WTC11 (cell line): Measurements from ENCODE around the gene LCMT2. TPM values are rescaled to one million over a fixed set of nuclear protein-coding genes. Genes with fewer than 3 reads are reported as not detected.

ENCODE experiments used
- ATAC-seq: fragments of 200-7000 bp; cut with Tn5 transposase; 2 replicates; pipeline ENCODE4 v1.10.0; 2021; ENCODE audit warnings: mild to moderate bottlenecking, moderate library complexity
- CTCF ChIA-PET: fragments of 300-600 bp; sonication (Branson Sonifier 250); formaldehyde crosslinking; loops from one replicate; lab custom pipeline; 2021; ENCODE audit warnings: antibody characterized with exemption; lab: Charles Lee
- POLR2A ChIA-PET: fragments of 350-600 bp; sonication (Branson Sonifier 250); formaldehyde crosslinking; loops from one replicate; lab custom pipeline; 2021; ENCODE audit warnings: antibody characterized with exemption; lab: Charles Lee
- DNase-seq: peaks from one replicate; pipeline ENCODE4 v3.0.0; 2021; ENCODE audit warnings: low spot score
- H3K27ac Mint-ChIP-seq: 2 replicates; pipeline ENCODE4 v1.8.0; 2021; ENCODE audit warnings: mixed read lengths
- H3K27me3 Mint-ChIP-seq: 2 replicates; pipeline ENCODE4 v1.8.0; 2021; ENCODE audit warnings: low read depth, mild to moderate bottlenecking, moderate library complexity, mixed read lengths
- H3K36me3 Mint-ChIP-seq: 2 replicates; pipeline ENCODE4 v1.8.0; 2021; ENCODE audit warnings: mixed read lengths
- H3K4me1 Mint-ChIP-seq: 2 replicates; pipeline ENCODE4 v1.8.0; 2022; ENCODE audit warnings: mixed read lengths
- H3K4me3 Mint-ChIP-seq: 2 replicates; pipeline ENCODE4 v1.8.0; 2021; ENCODE audit warnings: mild to moderate bottlenecking, moderate library complexity, mixed read lengths
- H3K9me3 Mint-ChIP-seq: 2 replicates; pipeline ENCODE4 v1.8.0; 2021; ENCODE audit warnings: mixed read lengths
- AR ChIP-seq: fragments of 250-450 bp; sonication (Bioruptor Pico); IDR thresholded peaks from 2 replicates; pipeline ENCODE4 v1.9.0; 2021; ENCODE audit warnings: mild to moderate bottlenecking
- ELF4 ChIP-seq: sonication (generic); formaldehyde crosslinking; IDR thresholded peaks from 2 replicates; pipeline ENCODE4 v1.8.1; 2022; ENCODE audit warnings: low read depth, mild to moderate bottlenecking, moderate library complexity, missing genetic modification reagents
- MXD4 ChIP-seq: fragments of 250-450 bp; sonication (Bioruptor Pico); IDR thresholded peaks from 2 replicates; pipeline ENCODE4 v1.8.0; 2021; ENCODE audit warnings: mild to moderate bottlenecking, moderate library complexity, borderline replicate concordance
- MYBL2 ChIP-seq: sonication (generic); formaldehyde crosslinking; IDR thresholded peaks from 2 replicates; pipeline ENCODE4 v1.8.1; 2023; ENCODE audit warnings: mild to moderate bottlenecking, moderate library complexity, missing genetic modification reagents
- NFATC4 ChIP-seq: fragments of 250-450 bp; sonication (Bioruptor Pico); IDR thresholded peaks from 2 replicates; pipeline ENCODE4 v1.9.0; 2021; ENCODE audit warnings: mild to moderate bottlenecking
- NFYB ChIP-seq: sonication (generic); formaldehyde crosslinking; conservative IDR thresholded peaks from 2 replicates; pipeline ENCODE4 v1.8.0; 2022; ENCODE audit warnings: low read depth, missing genetic modification reagents
- NR2C2 ChIP-seq: sonication (generic); formaldehyde crosslinking; IDR thresholded peaks from 2 replicates; pipeline ENCODE4 v1.8.0; 2022; ENCODE audit warnings: mild to moderate bottlenecking, missing genetic modification reagents
- PRDM15 ChIP-seq: sonication (generic); formaldehyde crosslinking; IDR thresholded peaks from 2 replicates; pipeline ENCODE4 v1.8.0; 2022; ENCODE audit warnings: missing genetic modification reagents
- SOX15 ChIP-seq: fragments of 250-450 bp; sonication (Bioruptor Pico); IDR thresholded peaks from 2 replicates; pipeline ENCODE4 v1.9.0; 2021; ENCODE audit warnings: mild to moderate bottlenecking
- TP53 ChIP-seq: sonication (generic); formaldehyde crosslinking; IDR thresholded peaks from 2 replicates; pipeline ENCODE4 v1.8.1; 2023; ENCODE audit warnings: mild to moderate bottlenecking, missing genetic modification reagents
- ZBTB21 ChIP-seq: sonication (generic); formaldehyde crosslinking; IDR thresholded peaks from 2 replicates; pipeline ENCODE4 v1.8.1; 2023; ENCODE audit warnings: mild to moderate bottlenecking, missing genetic modification reagents, borderline replicate concordance
- ZNF219 ChIP-seq: sonication (generic); formaldehyde crosslinking; IDR thresholded peaks from 2 replicates; pipeline ENCODE4 v1.8.0; 2023; ENCODE audit warnings: missing genetic modification reagents, mild to moderate bottlenecking, borderline replicate concordance
- ZNF281 ChIP-seq: sonication (generic); formaldehyde crosslinking; IDR thresholded peaks from 2 replicates; pipeline ENCODE4 v1.8.0; 2023; ENCODE audit warnings: mild to moderate bottlenecking, missing genetic modification reagents
- ZNF423 ChIP-seq: fragments of 250-450 bp; sonication (Bioruptor Pico); IDR thresholded peaks from 2 replicates; pipeline ENCODE4 v2.1.2; 2022; ENCODE audit warnings: mild to moderate bottlenecking, moderate library complexity
- total RNA-seq: library from RNA; stranded (reverse); gene quantifications from 3 replicates; pipeline ENCODE4 v1.2.3, GENCODE V29; 2021
- TF ChIP-seq, protein P1 (sequence below): sonication (generic); formaldehyde crosslinking; IDR thresholded peaks from 2 replicates; pipeline ENCODE4 v1.8.1; 2023; ENCODE audit warnings: mild to moderate bottlenecking, missing genetic modification reagents, borderline replicate concordance
- TF ChIP-seq, protein P2 (sequence below): sonication (generic); formaldehyde crosslinking; IDR thresholded peaks from 2 replicates; pipeline ENCODE4 v1.8.0; 2022; ENCODE audit warnings: mild to moderate bottlenecking, missing genetic modification reagents
- TF ChIP-seq, protein P3 (sequence below): sonication (generic); formaldehyde crosslinking; IDR thresholded peaks from 2 replicates; pipeline ENCODE4 v1.8.0; 2022; ENCODE audit warnings: mild to moderate bottlenecking, missing genetic modification reagents
- TF ChIP-seq, protein P4 (sequence below): fragments of 200-600 bp; IDR thresholded peaks from 2 replicates; pipeline ENCODE4 v1.8.0; 2022; ENCODE audit warnings: antibody characterized with exemption

LCMT2 gene
- total RNA-seq, 1 experiment from 2014 or later = 7.6 TPM

- TF ChIP-seq NR2C2 = no peak
Measured at GRCh38 chr15:43278869-43279268, 51.5 kb downstream of the LCMT2 start (continued).

DNA sequence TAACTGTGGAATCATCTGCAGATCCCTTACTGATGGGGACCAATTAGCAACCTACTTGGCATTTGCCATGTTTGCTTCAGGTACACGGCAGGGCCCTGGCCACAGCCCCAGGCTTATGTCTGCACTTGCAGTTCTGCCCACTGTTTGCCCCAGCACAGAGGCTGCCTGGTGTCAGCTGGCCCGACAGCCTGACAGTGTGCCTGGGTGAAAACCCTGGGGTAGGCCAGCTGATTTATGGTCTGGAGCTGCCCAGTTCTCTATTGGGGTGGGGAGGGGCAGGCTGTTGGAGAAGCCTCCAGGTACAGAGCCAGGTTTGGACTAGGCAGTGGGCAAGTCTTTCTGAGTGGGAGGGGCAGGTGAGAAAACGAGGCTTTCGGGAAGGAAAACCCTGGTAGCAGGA lies 52.5 kb downstream of the LCMT2 start:
- no peak for ATAC-seq
- no peaks in the 10 kb centered on the region for H3K9me3 Mint-ChIP-seq
- CTCF ChIA-PET = interaction anchor here (0.6 to 1.7 kb wide), 2 partner anchors 40 to 59 kb away, joined by 3 read pairs; no protein-coding TSS in a partner anchor
- TF ChIP-seq, protein P1, sequence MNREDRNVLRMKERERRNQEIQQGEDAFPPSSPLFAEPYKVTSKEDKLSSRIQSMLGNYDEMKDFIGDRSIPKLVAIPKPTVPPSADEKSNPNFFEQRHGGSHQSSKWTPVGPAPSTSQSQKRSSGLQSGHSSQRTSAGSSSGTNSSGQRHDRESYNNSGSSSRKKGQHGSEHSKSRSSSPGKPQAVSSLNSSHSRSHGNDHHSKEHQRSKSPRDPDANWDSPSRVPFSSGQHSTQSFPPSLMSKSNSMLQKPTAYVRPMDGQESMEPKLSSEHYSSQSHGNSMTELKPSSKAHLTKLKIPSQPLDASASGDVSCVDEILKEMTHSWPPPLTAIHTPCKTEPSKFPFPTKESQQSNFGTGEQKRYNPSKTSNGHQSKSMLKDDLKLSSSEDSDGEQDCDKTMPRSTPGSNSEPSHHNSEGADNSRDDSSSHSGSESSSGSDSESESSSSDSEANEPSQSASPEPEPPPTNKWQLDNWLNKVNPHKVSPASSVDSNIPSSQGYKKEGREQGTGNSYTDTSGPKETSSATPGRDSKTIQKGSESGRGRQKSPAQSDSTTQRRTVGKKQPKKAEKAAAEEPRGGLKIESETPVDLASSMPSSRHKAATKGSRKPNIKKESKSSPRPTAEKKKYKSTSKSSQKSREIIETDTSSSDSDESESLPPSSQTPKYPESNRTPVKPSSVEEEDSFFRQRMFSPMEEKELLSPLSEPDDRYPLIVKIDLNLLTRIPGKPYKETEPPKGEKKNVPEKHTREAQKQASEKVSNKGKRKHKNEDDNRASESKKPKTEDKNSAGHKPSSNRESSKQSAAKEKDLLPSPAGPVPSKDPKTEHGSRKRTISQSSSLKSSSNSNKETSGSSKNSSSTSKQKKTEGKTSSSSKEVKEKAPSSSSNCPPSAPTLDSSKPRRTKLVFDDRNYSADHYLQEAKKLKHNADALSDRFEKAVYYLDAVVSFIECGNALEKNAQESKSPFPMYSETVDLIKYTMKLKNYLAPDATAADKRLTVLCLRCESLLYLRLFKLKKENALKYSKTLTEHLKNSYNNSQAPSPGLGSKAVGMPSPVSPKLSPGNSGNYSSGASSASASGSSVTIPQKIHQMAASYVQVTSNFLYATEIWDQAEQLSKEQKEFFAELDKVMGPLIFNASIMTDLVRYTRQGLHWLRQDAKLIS (CRISPR knock-in tag) = no peak
- TF ChIP-seq ZNF281 (no peak), NR2C2 (no peak), TP53 (CRISPR knock-in tag) (no peak), MXD4 (CRISPR knock-in tag) (no peak), ZNF219 (CRISPR knock-in tag) (no peak), PRDM15 (CRISPR knock-in tag) (no peak), ZBTB21 (CRISPR knock-in tag) (no peak), ELF4 (CRISPR knock-in tag) (no peak), SOX15 (no peak), NFATC4 (no peak), AR (CRISPR knock-in tag) (no peak), NFYB (no peak), MYBL2 (no peak), ZNF423 (CRISPR knock-in tag) (no peak)
- TF ChIP-seq, protein P2, sequence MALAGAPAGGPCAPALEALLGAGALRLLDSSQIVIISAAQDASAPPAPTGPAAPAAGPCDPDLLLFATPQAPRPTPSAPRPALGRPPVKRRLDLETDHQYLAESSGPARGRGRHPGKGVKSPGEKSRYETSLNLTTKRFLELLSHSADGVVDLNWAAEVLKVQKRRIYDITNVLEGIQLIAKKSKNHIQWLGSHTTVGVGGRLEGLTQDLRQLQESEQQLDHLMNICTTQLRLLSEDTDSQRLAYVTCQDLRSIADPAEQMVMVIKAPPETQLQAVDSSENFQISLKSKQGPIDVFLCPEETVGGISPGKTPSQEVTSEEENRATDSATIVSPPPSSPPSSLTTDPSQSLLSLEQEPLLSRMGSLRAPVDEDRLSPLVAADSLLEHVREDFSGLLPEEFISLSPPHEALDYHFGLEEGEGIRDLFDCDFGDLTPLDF (CRISPR knock-in tag) = no peak
- TF ChIP-seq, protein P3, sequence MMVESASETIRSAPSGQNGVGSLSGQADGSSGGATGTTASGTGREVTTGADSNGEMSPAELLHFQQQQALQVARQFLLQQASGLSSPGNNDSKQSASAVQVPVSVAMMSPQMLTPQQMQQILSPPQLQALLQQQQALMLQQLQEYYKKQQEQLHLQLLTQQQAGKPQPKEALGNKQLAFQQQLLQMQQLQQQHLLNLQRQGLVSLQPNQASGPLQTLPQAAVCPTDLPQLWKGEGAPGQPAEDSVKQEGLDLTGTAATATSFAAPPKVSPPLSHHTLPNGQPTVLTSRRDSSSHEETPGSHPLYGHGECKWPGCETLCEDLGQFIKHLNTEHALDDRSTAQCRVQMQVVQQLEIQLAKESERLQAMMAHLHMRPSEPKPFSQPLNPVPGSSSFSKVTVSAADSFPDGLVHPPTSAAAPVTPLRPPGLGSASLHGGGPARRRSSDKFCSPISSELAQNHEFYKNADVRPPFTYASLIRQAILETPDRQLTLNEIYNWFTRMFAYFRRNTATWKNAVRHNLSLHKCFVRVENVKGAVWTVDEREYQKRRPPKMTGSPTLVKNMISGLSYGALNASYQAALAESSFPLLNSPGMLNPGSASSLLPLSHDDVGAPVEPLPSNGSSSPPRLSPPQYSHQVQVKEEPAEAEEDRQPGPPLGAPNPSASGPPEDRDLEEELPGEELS = no peak
- TF ChIP-seq, protein P4, sequence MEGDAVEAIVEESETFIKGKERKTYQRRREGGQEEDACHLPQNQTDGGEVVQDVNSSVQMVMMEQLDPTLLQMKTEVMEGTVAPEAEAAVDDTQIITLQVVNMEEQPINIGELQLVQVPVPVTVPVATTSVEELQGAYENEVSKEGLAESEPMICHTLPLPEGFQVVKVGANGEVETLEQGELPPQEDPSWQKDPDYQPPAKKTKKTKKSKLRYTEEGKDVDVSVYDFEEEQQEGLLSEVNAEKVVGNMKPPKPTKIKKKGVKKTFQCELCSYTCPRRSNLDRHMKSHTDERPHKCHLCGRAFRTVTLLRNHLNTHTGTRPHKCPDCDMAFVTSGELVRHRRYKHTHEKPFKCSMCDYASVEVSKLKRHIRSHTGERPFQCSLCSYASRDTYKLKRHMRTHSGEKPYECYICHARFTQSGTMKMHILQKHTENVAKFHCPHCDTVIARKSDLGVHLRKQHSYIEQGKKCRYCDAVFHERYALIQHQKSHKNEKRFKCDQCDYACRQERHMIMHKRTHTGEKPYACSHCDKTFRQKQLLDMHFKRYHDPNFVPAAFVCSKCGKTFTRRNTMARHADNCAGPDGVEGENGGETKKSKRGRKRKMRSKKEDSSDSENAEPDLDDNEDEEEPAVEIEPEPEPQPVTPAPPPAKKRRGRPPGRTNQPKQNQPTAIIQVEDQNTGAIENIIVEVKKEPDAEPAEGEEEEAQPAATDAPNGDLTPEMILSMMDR = no peak

More for the DNA sequence above, 52.5 kb downstream of the LCMT2 start:
- H3K4me1 Mint-ChIP-seq = no peaks in the 10 kb centered on the region
- no peaks in the 10 kb centered on the region; the same call in 1 of the 2 replicates for H3K27me3 Mint-ChIP-seq
- no peak overlapping the region for H3K27ac Mint-ChIP-seq
- no peaks in the 10 kb centered on the region for H3K36me3 Mint-ChIP-seq
- DNase-seq = no peak
- POLR2A ChIA-PET = no interaction called here
- H3K4me3 Mint-ChIP-seq = no peak overlapping the region
